NCI-H1436 (cell line): Measurements from ENCODE around the gene CDH24.

ENCODE experiments used
- DNase-seq: peaks from one replicate; lab custom pipeline; 2025; lab: John Stamatoyannopoulos, UW

Gene CDH24

GRCh38 chr14:23043145-23043544 lies 14.2 kb downstream of the CDH24 start:
- DNase-seq = no peak

GRCh38 chr14:23042162-23042965 lies 15.0 kb downstream of the CDH24 start, which contains the start of gene PSMB11:
PSMB11 (plus strand) TSS chr14:23042212; CDS start chr14:23042226, 14 bp downstream.
- DNase-seq = no peak

DNA sequence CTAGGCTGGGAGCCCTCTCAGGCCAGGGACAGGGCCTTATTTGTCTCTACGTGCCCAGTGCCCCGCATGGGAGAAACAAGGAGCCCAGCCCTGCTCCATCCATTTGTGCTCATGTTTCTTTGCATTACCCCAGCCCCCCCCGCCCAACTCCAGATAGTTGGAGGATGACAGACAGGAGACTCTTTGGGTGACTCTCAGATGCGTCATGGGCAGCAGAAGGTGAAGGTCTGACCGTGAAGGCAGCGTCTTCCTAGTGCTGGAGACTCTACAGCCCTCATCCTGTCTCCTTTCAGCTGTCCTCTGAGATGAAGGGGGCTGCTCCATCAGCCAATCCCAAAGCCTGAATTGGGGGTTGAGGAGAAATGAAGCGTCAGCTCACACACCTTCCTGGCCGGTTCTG lies 15.6 kb downstream of the CDH24 start:
- DNase-seq = no peak

DNA sequence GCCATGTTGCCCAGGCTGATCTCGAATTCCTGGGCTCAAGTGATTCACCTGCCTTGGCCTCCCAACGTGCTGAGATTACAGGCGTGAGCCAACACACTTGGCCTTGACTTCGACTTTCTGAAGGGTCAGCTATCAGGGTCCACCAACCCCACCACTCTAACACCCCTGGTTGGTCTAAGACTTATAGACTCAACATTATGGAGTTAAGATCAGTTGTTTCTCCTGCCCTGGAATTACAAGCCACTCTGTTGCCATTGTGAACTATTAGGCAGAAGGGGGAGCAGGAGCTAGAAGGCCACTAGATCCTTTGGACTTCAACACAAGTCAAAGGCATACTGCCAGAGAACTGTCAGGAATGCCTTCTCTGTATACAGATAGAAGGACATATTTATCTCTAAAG lies 17.2 kb downstream of the CDH24 start:
- DNase-seq = no peak

- DNase-seq = no peak
These were observed 21.8 kb downstream of the CDH24 start for GRCh38 chr14:23035303-23036144.

DNA sequence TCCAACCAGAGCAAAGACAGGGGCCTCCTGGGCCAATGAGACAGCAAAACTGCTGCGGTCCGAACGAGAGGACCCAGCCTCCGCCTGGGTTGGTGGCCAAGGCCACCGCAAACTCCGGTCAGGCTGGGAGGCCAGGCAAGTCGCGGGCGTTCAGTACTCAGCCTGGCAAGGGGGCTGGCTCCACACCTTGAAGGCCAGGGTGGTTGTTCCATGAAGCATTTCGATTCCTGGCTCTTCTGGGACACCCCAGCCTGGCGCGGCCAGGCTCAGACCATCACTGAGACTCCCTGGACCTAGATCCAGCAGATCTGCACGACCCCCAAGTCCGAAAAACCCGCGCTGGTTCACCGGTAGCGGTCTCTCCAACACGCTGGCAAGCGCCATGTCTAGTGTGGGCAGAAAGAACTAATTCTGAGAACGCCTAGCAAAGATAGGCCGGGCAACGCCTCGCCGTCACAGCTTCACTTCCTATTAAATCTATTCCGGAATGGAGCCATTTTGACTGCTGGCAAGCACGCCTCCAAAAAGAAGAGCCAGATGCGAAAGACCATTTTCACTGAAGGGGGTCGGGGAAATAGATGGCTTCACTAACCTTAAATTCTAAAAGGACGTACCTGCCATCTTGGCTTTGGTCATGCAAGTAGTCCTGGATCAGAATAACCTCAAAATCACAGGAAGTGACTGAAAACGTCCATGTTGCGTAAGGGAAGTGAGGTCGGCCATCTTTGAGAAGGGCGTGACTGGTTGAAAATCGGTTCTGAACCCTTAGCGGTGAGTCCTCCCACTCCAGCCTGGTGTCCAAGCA lies 22.6 kb downstream of the CDH24 start, which contains the start of gene PSMB5:
PSMB5 (minus strand) TSS at position 403 of the 805 bp plus-strand sequence; CDS start at position 384, 19 bp downstream.
- DNase-seq = no peak

- no peak for DNase-seq
These were observed 23.4 kb downstream of the CDH24 start for GRCh38 chr14:23033801-23034497.

GRCh38 chr14:23033251-23033727 lies 24.0 kb downstream of the CDH24 start:
- DNase-seq = no peak

DNA sequence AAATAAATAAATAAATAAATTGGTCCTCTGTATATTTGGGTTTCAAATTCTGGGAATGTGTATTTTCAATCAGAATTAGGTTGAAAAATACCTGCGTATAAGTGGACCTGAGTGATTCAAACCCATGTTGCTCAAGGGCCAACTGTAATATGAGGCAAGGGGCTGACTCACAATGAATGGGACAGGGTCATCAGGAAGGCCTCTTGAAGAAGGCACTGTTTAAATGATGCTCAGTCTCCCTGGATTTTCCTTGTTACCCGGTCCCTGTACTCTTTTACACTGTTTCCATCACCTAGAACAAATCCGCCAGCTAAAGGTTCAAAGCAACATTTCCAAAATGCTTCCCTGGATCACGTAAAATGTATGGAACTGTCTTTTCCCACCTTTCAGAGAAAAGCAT lies 26.4 kb downstream of the CDH24 start:
- no peak for DNase-seq

DNA sequence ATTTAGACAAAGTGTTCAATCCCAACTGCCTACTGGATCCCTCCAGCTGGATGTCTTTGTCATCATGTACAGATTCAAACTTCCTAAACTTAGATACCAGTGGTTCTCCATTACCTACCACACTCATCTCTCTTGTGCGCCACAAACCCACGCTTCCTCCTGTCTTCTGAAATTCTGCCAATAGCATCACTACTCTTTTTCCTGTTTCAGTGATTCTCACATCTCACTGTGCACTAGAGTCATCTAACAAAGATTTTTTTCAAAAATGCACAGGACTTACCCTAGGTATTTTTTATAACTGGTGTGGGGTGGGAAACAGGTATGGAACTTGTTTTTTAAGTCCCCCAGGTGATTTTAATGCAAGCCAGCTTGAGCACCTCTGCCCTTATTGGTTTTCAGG lies 28.5 kb downstream of the CDH24 start:
- DNase-seq = no peak

GRCh38 chr14:23025151-23025814 lies 32.0 kb downstream of the CDH24 start:
- no peak for DNase-seq

GRCh38 chr14:23024612-23025075 lies 32.7 kb downstream of the CDH24 start:
- no peak for DNase-seq

- no peak for DNase-seq
These were observed 33.5 kb downstream of the CDH24 start for GRCh38 chr14:23023795-23024152.

- no peak for DNase-seq
These were observed 34.1 kb downstream of the CDH24 start for GRCh38 chr14:23023022-23023794.

DNA sequence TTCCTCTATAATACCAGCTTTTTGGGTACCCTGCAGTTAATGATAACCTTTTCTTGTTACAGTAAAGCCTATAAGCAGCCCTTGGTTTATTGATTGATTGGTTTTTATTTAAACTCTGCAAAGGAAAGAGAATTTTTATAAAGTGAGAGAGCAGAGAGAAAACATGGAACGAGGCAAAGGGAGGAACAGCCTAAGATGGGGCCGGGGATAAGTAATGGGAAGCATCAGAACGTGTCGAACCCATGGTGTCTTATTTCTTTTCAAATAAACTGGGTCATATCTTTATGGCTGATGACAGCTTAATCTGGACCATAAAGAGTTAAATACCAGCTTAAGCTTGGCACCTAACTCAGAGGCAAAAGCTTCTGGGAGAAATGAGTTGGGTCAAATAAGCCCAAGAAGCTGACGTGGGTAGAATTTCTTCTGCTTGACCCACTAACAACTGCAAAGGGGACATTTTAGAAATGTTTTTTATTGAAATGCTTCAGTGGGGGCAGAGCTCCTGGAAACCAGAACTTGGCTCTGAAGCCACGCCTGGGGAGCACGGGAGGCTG lies 35.4 kb downstream of the CDH24 start:
- no peak for DNase-seq

DNA sequence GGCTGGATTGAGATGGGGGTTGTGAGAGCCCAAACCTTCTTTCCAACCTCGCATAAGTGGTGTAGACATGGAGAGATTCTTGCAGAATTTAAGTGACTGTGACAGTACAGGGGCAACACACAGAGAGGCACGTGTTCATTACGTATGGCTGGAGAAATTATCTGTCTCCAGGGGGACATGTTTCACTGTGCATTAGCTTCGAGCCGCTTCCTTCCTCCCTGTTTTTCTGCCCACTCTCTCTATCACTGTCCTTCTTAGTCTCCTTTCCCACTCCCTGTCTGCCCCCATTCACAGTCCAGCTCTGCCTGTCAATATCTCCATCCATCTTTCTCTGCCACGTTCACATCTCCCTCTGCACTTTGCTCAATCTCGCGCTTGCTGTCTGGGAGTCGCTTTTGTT lies 35.9 kb downstream of the CDH24 start:
- no peak for DNase-seq

GRCh38 chr14:23020143-23021128 lies 36.9 kb downstream of the CDH24 start:
- no peak for DNase-seq

GRCh38 chr14:23018107-23018506 lies 39.2 kb downstream of the CDH24 start:
- DNase-seq = no peak
